Fibroblast of lung (primary cell): ENCODE measurements around the gene ASTN2. TPM values are rescaled to one million over a fixed set of nuclear protein-coding genes. Genes with fewer than 3 reads are reported as not detected.

Experiments used
- DNase-seq, 2 donors: peaks; one replicate each; pipeline versions ENCODE4 v3.0.0 to v3.0.0-alpha.2; 2010; ENCODE audit warnings: low read depth in 2 of 2
- H2AFZ ChIP-seq: 2 replicates; pipeline ENCODE4 v1.5.1; 2012; ENCODE audit warnings: low read length, control low read depth, inconsistent platforms
- H3K27ac ChIP-seq: 2 replicates; pipeline ENCODE4 v1.5.1; 2011; ENCODE audit warnings: low read length, control low read depth; ENCODE audit not compliant: insufficient read depth
- H3K27me3 ChIP-seq: 2 replicates; pipeline ENCODE4 v1.5.1; 2011; ENCODE audit warnings: mild to moderate bottlenecking, low read length; ENCODE audit not compliant: control insufficient read depth, insufficient read depth
- H3K36me3 ChIP-seq: 2 replicates; pipeline ENCODE4 v1.5.1; 2011; ENCODE audit warnings: low read length; ENCODE audit not compliant: control insufficient read depth, insufficient read depth
- H3K4me1 ChIP-seq: 2 replicates; pipeline ENCODE4 v1.5.1; 2011; ENCODE audit warnings: low read length; ENCODE audit not compliant: control insufficient read depth, insufficient read depth; ENCODE audit errors: extremely low read depth
- H3K4me2 ChIP-seq: 2 replicates; pipeline ENCODE4 v1.5.1; 2011; ENCODE audit warnings: low read length, control low read depth; ENCODE audit not compliant: insufficient read depth; ENCODE audit errors: extremely low read depth
- H3K4me3 ChIP-seq, 4 experiments: fragments of 200-600 bp in 1 of 4; sonication (generic) in 1 of 4; replicated peaks in 1 of 4; 2 replicates each; pipeline ENCODE4 v1.5.1; 2011 to 2016; ENCODE audit warnings: low read length in 4 of 4, low read depth in 3 of 4, mild to moderate bottlenecking in 3 of 4, control low read depth in 2 of 4, inconsistent platforms in 1 of 4, mixed read lengths in 1 of 4; ENCODE audit not compliant: insufficient read depth in 1 of 4; ENCODE audit errors: control extremely low read depth in 1 of 4
- H3K79me2 ChIP-seq: 2 replicates; pipeline ENCODE4 v1.5.1; 2012; ENCODE audit warnings: mild to moderate bottlenecking, low read length, inconsistent platforms; ENCODE audit not compliant: control insufficient read depth, insufficient read depth
- H3K9ac ChIP-seq: 2 replicates; pipeline ENCODE4 v1.5.1; 2011; ENCODE audit warnings: mild to moderate bottlenecking, low read length, control low read depth; ENCODE audit not compliant: insufficient read depth
- H3K9me3 ChIP-seq: 2 replicates; pipeline ENCODE4 v1.5.1; 2012; ENCODE audit warnings: low read depth, low read length; ENCODE audit not compliant: control insufficient read depth, insufficient read depth
- H4K20me1 ChIP-seq: 2 replicates; pipeline ENCODE4 v1.5.1; 2011; ENCODE audit warnings: low read length; ENCODE audit not compliant: control insufficient read depth, insufficient read depth; ENCODE audit errors: extremely low read depth
- EZH2 ChIP-seq: IDR thresholded peaks from 2 replicates; pipeline ENCODE4 v1.5.1; 2012; ENCODE audit warnings: low read length, control low read depth, mild to moderate bottlenecking; ENCODE audit errors: missing control alignments
- polyA plus RNA-seq, 2 donors: library from polyadenylated mRNA; depleted of rRNA in 1 of 2; stranded (reverse) in 1 of 2; unstranded in 1 of 2; fragments of >200 nt; gene quantifications; 2 replicates each; pipeline ENCODE4 v1.2.1, GENCODE V29; 2011 to 2012; ENCODE audit warnings: missing spikeins in 1 of 2
- total RNA-seq: library from RNA; depleted of rRNA; stranded (reverse); fragments of >200 nt; gene quantifications from 2 replicates; pipeline ENCODE4 v1.2.1, GENCODE V29; 2014
- TF ChIP-seq, protein P1 (sequence below), 2 donors: IDR thresholded peaks in 1 of 2; conservative IDR thresholded peaks in 1 of 2; 1 replicate in 1 of 2; 2 replicates in 1 of 2; pipeline ENCODE4 v1.5.1; 2011 to 2012; ENCODE audit warnings: low read length in 2 of 2, control low read depth in 1 of 2, inconsistent platforms in 1 of 2, low read depth in 1 of 2, mild to moderate bottlenecking in 1 of 2

Gene ASTN2
- total and polyA plus RNA-seq, 2 donors (not counting 1 experiment from before 2014, with no cell fraction given) = 2.2 to 19.2 TPM

DNA sequence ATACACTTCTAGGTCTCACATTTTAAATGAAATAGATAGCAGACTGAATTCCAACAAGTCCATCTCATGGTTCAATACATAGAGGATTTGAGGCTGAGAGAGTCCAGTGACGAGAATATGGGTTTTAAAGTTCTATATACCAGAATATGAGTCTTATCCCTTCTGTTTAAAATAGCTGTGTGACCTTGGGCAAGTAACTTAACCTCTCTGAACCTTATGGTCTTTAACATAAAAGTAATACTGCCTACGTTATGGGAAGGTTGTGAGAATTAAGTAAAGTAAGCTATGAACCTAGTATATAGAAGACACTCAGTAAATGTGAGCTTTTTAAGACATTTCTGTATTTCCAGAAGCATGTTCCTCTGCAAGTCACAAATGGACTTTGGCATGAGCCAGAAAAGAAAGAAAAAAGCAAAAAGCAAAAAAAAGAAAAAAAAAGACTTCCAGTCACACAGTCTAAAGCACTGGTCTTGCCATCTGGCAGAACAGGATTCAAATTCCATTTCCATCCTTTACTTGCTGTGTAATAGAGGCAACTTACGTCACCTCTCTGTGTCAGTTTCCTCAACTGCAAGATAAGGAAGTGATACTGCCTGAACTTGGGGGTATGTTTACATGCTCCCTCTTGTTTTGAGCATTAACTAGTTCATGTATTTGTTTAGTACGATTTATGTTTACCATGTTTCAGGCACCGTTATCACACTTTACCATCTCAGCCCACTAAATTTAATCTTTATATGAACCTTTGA is 479.5 kb downstream of the ASTN2 start:
- Histone ChIP-seq H3K27me3 (no peaks in the 10 kb centered on the region), H3K4me2 (no peak overlapping the region), H3K9ac (no peak overlapping the region), H2AFZ (no peak overlapping the region), H4K20me1 (no peaks in the 10 kb centered on the region), H3K27ac (no peak overlapping the region), H3K4me1 (peaks cover 2% of the 10 kb centered on the region), H3K79me2 (no peaks in the 10 kb centered on the region), H3K36me3 (no peaks in the 10 kb centered on the region), H3K4me3 (no peak overlapping the region), H3K9me3 (no peaks in the 10 kb centered on the region)
- TF ChIP-seq, protein P1, sequence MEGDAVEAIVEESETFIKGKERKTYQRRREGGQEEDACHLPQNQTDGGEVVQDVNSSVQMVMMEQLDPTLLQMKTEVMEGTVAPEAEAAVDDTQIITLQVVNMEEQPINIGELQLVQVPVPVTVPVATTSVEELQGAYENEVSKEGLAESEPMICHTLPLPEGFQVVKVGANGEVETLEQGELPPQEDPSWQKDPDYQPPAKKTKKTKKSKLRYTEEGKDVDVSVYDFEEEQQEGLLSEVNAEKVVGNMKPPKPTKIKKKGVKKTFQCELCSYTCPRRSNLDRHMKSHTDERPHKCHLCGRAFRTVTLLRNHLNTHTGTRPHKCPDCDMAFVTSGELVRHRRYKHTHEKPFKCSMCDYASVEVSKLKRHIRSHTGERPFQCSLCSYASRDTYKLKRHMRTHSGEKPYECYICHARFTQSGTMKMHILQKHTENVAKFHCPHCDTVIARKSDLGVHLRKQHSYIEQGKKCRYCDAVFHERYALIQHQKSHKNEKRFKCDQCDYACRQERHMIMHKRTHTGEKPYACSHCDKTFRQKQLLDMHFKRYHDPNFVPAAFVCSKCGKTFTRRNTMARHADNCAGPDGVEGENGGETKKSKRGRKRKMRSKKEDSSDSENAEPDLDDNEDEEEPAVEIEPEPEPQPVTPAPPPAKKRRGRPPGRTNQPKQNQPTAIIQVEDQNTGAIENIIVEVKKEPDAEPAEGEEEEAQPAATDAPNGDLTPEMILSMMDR (conservative IDR thresholded peaks at IDR 0.05 in 1 of 2, IDR thresholded peaks at IDR 0.05 in 1 of 2; ENCODE audit: low read depth in 1 of 2, low read length in 2 of 2) = no peak
- TF ChIP-seq EZH2 = no peak
- no peak for DNase-seq

DNA sequence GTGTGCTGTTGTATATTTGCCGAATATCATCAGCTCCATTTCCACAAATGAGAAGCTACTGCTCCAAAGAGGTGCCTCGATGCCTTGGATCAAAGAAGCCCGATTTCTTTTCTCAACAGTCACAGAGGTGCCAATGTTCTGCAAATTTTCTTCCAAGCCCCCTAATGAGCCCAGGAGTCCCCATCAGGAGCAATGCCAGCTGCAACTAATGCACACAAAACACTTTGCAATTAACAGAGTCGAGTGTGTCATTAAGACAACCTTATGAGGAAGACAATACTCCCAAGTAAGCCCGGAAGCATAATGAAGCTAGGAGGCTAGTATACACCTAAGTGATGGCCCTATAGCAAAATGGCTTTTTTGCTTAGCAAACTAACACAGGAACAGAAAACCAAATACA is 480.7 kb downstream of the ASTN2 start:
- H3K4me2 ChIP-seq = no peak overlapping the region
- no peak overlapping the region for H3K9ac ChIP-seq
- H2AFZ ChIP-seq = no peak overlapping the region
- H3K4me3 ChIP-seq = no peak overlapping the region
- H3K27ac ChIP-seq = no peak overlapping the region
- no peaks in the 10 kb centered on the region for H3K9me3 ChIP-seq
- no peaks in the 10 kb centered on the region for H3K27me3 ChIP-seq
- DNase-seq = no peak
- no peaks in the 10 kb centered on the region for H4K20me1 ChIP-seq
- H3K79me2 ChIP-seq = no peaks in the 10 kb centered on the region
- H3K4me1 ChIP-seq = peaks cover 2% of the 10 kb centered on the region
- H3K36me3 ChIP-seq = no peaks in the 10 kb centered on the region
- TF ChIP-seq, protein P1 (conservative IDR thresholded peaks at IDR 0.05 in 1 of 2, IDR thresholded peaks at IDR 0.05 in 1 of 2; ENCODE audit: low read depth in 1 of 2, low read length in 2 of 2) = no peak
- TF ChIP-seq EZH2 = no peak

DNA sequence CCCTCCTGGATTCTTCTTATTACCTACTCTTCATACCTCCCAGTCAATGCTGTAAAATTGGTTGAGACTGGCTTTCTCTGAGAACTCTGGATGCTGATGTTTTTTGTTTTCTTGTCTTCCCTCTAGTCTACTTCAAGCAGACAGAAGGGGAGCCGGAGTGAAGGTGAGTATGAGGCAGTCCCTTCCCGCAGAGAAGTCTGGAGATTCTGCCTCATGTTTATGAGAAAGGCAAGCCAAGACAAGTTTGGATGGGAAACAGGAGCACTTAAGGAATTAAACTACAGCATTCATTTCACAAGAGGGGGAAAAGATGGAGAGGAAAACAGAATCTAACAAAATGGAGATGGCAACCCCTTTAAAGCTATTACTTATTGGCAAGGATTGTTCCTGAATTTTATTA is 481.6 kb downstream of the ASTN2 start:
- Histone ChIP-seq H3K27me3 (no peaks in the 10 kb centered on the region), H3K4me2 (no peak overlapping the region), H3K9me3 (no peaks in the 10 kb centered on the region), H3K4me1 (peaks cover 2% of the 10 kb centered on the region), H3K9ac (no peak overlapping the region), H3K36me3 (no peaks in the 10 kb centered on the region), H4K20me1 (no peaks in the 10 kb centered on the region), H2AFZ (no peak overlapping the region), H3K4me3 (no peak overlapping the region), H3K27ac (no peak overlapping the region), H3K79me2 (no peaks in the 10 kb centered on the region)
- no peak for TF ChIP-seq EZH2
- TF ChIP-seq, protein P1 (conservative IDR thresholded peaks at IDR 0.05 in 1 of 2, IDR thresholded peaks at IDR 0.05 in 1 of 2; ENCODE audit: low read depth in 1 of 2, low read length in 2 of 2) = no peak
- no peak for DNase-seq
